Caco-2 (cell line): ENCODE measurements around the gene EBF3. TPM values are rescaled to one million over a fixed set of nuclear protein-coding genes. Genes with fewer than 3 reads are reported as not detected.

Experiments
- BruUV-seq: library from RNA; stranded (reverse); fragments of 400-500 nt; replicated peaks from 2 replicates; lab custom pipeline; 2021; lab: Mats Ljungman, UMichigan
- CTCF ChIA-PET: fragments of 300-600 bp; sonication (Branson Sonifier 250); formaldehyde crosslinking; loops from one replicate; lab custom pipeline; 2022; ENCODE audit warnings: antibody characterized with exemption; lab: Charles Lee
- POLR2A ChIA-PET: fragments of 300-600 bp; sonication (Branson Sonifier 250); formaldehyde crosslinking; loops from one replicate; lab custom pipeline; 2022; ENCODE audit warnings: antibody characterized with exemption; lab: Charles Lee
- DNase-seq, 2 experiments: peaks; one replicate each; pipeline versions ENCODE4 v3.0.0 to v3.0.0-alpha.2; 2020 to 2022
- H3K27me3 ChIP-seq: replicated peaks from 2 replicates; pipeline ENCODE4 v1.6.0; 2011; ENCODE audit warnings: low read length; ENCODE audit not compliant: control insufficient read depth, insufficient read depth
- H3K36me3 ChIP-seq: 2 replicates; pipeline ENCODE4 v1.5.1; 2011; ENCODE audit warnings: low read length; ENCODE audit not compliant: control insufficient read depth, insufficient read depth
- H3K4me1 ChIP-seq: fragments of 250-450 bp; sonication (Bioruptor Pico); 2 replicates; pipeline ENCODE4 v1.5.1; 2020; ENCODE audit warnings: mild to moderate bottlenecking
- H3K4me3 ChIP-seq: 2 replicates; pipeline ENCODE4 v1.5.1; 2011; ENCODE audit warnings: low read depth, mild to moderate bottlenecking, control low read depth, low read length
- H3K9me3 ChIP-seq: fragments of 250-450 bp; sonication (Bioruptor Pico); 2 replicates; pipeline ENCODE4 v1.5.1; 2020; ENCODE audit warnings: mild to moderate bottlenecking, moderate library complexity
- H3K27ac Mint-ChIP-seq: one replicate; pipeline ENCODE4 v1.8.0; 2022; ENCODE audit warnings: mixed read lengths; ENCODE audit not compliant: unreplicated experiment
- H3K27me3 Mint-ChIP-seq: one replicate; pipeline ENCODE4 v1.8.0; 2022; ENCODE audit warnings: mixed read lengths; ENCODE audit not compliant: insufficient read depth, unreplicated experiment
- H3K36me3 Mint-ChIP-seq: one replicate; pipeline ENCODE4 v1.8.0; 2022; ENCODE audit warnings: mild to moderate bottlenecking, mixed read lengths; ENCODE audit not compliant: insufficient read depth, unreplicated experiment
- H3K4me1 Mint-ChIP-seq: one replicate; pipeline ENCODE4 v1.8.0; 2022; ENCODE audit warnings: low read depth, mixed read lengths; ENCODE audit not compliant: unreplicated experiment
- H3K4me3 Mint-ChIP-seq: one replicate; pipeline ENCODE4 v1.8.0; 2022; ENCODE audit warnings: mild to moderate bottlenecking, moderate library complexity, mixed read lengths; ENCODE audit not compliant: unreplicated experiment
- H3K9me3 Mint-ChIP-seq: one replicate; pipeline ENCODE4 v1.8.0; 2022; ENCODE audit warnings: mixed read lengths; ENCODE audit not compliant: unreplicated experiment
- intact Hi-C: fragments of 100-400 bp; cut with micrococcal nuclease; formaldehyde crosslinking; loops from one replicate; pipeline ENCODE4 v1.10.0; 2022; ENCODE audit not compliant: unreplicated experiment
- total RNA-seq: library from RNA; stranded (reverse); gene quantifications from 2 replicates; pipeline ENCODE4 v1.2.3, GENCODE V29; 2022
- TF ChIP-seq, protein P1 (sequence below), 2 experiments: fragments of 200-600 bp in 1 of 2; IDR thresholded peaks; 1 replicate in 1 of 2; 2 replicates in 1 of 2; pipeline versions ENCODE4 v1.5.1 to v1.8.0; 2011 to 2022; ENCODE audit warnings: antibody characterized with exemption in 1 of 2, control low read depth in 1 of 2, inconsistent platforms in 1 of 2, low read depth in 1 of 2, low read length in 1 of 2, mild to moderate bottlenecking in 1 of 2, moderate library complexity in 1 of 2; ENCODE audit not compliant: insufficient read depth in 1 of 2, severe bottlenecking in 1 of 2, unreplicated experiment in 1 of 2

EBF3 gene
- total RNA-seq, 1 experiment from 2014 or later, result 0.79 TPM

DNA sequence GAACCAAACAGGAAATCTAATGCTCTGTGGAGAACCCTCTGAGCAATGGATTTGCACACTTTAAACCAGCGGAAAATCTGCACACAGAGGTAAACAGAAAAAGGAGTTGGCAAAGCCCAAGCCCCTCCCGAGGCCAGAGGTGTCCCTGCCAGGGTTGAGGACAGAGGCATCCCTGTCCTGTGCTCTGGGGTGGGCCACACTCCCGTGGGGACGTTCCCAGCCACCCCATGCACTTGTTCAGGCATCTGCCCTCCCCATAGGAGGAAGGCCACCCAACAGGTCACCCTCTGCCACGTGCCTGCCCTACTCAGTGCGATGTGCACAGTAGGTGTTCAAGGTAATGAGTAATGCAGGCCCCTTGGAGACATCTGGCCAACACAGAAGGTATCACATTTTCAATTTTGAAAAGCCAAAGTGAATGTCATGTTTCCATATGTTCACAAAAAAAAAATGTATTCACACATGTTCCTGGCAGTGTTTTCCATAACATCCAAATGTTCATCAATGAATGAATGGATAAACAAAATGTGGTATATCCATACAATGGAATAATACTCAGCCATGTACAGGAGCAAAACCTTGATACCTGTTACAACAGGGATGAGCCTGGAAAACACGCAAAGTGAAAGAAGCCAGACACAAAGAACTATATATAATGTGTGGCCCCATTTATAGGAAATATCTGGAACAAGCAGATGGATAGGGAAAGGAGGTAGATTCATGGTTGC, 108.1 kb downstream of the EBF3 start:
- ChIA-PET CTCF (no interaction called here), POLR2A (no interaction called here)
- intact Hi-C loops, result no loop called here
- Histone ChIP-seq H3K27me3 (no peaks in the 10 kb centered on the region), H3K9me3 (no peaks in the 10 kb centered on the region), H3K4me3 (no peak overlapping the region), H3K4me1 (peaks cover 8% of the 10 kb centered on the region; the same call in 1 of the 2 replicates), H3K36me3 (no peaks in the 10 kb centered on the region)
- no TSS peak for BruUV-seq
- Mint-ChIP-seq H3K27me3 (peaks cover 9% of the 10 kb centered on the region), H3K36me3 (no peaks in the 10 kb centered on the region), H3K27ac (no peak overlapping the region), H3K9me3 (no peaks in the 10 kb centered on the region), H3K4me3 (no peak overlapping the region), H3K4me1 (peaks cover 9% of the 10 kb centered on the region)
- no peak for DNase-seq
- TF ChIP-seq, protein P1, sequence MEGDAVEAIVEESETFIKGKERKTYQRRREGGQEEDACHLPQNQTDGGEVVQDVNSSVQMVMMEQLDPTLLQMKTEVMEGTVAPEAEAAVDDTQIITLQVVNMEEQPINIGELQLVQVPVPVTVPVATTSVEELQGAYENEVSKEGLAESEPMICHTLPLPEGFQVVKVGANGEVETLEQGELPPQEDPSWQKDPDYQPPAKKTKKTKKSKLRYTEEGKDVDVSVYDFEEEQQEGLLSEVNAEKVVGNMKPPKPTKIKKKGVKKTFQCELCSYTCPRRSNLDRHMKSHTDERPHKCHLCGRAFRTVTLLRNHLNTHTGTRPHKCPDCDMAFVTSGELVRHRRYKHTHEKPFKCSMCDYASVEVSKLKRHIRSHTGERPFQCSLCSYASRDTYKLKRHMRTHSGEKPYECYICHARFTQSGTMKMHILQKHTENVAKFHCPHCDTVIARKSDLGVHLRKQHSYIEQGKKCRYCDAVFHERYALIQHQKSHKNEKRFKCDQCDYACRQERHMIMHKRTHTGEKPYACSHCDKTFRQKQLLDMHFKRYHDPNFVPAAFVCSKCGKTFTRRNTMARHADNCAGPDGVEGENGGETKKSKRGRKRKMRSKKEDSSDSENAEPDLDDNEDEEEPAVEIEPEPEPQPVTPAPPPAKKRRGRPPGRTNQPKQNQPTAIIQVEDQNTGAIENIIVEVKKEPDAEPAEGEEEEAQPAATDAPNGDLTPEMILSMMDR (IDR thresholded peaks at IDR 0.05; ENCODE audit: insufficient read depth in 1 of 2, low read depth in 1 of 2, low read length in 1 of 2, severe bottlenecking in 1 of 2, unreplicated experiment in 1 of 2), result no peak

DNA sequence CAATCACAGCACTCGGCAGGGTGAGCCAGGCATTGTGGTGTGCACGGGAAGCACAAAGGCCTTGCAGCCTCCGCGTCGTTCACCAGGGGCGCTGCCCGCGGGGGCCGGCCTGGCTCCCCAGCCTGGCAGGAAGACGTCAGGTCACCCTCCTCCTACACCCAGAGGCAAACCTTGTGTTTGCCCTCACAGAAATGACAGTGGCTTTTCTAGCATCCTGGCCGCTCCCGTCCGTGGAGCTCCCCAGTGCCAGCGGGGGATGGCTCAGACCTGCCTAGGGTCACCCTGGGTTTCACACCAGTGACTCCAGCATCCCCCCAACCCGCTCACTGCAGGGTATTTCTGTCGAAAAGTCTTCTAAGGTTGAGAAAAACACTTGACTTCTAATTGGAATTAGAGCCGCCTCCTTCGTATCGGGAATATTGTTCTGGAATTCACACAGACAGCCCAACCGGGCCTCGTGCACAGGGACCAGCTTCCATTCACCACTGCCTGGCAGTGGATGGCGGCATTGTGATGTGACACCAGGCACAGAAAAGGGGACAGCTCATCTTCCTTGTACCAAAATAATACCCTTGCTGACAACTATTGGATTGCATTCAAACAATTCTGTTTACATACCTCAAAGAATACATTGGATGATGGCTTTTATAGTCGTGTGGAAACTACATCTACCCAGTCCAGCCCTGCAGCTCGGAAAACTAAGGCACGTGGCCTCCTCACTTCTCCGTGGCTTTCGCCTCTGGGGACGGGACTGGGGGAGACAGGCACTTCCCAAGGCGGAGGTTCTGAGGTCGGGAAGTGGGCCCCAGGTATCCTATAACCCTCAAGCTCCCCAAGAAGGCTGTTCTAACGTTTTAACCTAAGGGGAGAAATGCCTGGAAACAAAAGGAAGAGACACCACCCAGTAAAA, 109.0 kb downstream of the EBF3 start:
- H3K27me3 ChIP-seq, result no peaks in the 10 kb centered on the region
- CTCF ChIA-PET, result interaction anchor here (1.2 kb wide), 1 partner anchor 11 kb away, joined by 3 read pairs; no protein-coding TSS in a partner anchor
- Mint-ChIP-seq H3K4me3 (no peak overlapping the region), H3K27me3 (peaks cover 12% of the 10 kb centered on the region), H3K36me3 (no peaks in the 10 kb centered on the region), H3K9me3 (no peaks in the 10 kb centered on the region), H3K27ac (no peak overlapping the region), H3K4me1 (peaks cover 9% of the 10 kb centered on the region)
- TF ChIP-seq, protein P1 (IDR thresholded peaks at IDR 0.05; ENCODE audit: insufficient read depth in 1 of 2, low read depth in 1 of 2, low read length in 1 of 2, severe bottlenecking in 1 of 2, unreplicated experiment in 1 of 2), result no peak
- POLR2A ChIA-PET, result interaction anchor here (0.5 kb wide), 1 partner anchor 388 kb away, joined by 3 read pairs; no protein-coding TSS in a partner anchor
- no peaks in the 10 kb centered on the region for H3K9me3 ChIP-seq
- DNase-seq, result no peak
- intact Hi-C loops, result no loop called here
- H3K36me3 ChIP-seq, result no peaks in the 10 kb centered on the region
- BruUV-seq, result no TSS peak
- no peak overlapping the region for H3K4me3 ChIP-seq
- H3K4me1 ChIP-seq, result peaks cover 8% of the 10 kb centered on the region; the same call in 1 of the 2 replicates

DNA sequence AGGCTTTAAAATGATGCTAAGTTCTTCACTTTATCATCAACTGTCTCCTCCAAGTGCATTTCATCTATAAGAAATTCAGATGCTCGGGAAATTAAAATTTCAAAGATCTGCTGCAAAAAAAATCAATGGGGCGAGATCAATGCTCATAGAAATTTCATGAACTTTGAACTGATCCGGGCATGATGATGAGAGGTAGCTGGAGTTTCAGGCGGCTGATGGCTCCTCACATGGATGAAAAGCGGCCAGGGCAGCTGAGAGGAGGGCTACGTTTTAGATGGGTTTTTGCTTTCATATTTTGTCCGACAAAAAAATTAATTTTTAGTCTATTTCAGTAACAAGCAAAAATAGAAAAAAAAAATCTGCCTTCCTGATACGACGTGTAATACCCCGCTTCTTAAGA, 109.9 kb downstream of the EBF3 start:
- no peaks in the 10 kb centered on the region for H3K36me3 ChIP-seq
- H3K9me3 ChIP-seq, result no peaks in the 10 kb centered on the region
- POLR2A ChIA-PET, result no interaction called here
- CTCF ChIA-PET, result interaction anchor here (0.6 to 1.2 kb wide), 4 partner anchors 10 to 1314 kb away, joined by 3 to 8 read pairs (median 3); no protein-coding TSS in a partner anchor
- no peak overlapping the region for H3K27ac Mint-ChIP-seq
- no peak overlapping the region for H3K4me3 ChIP-seq
- DNase-seq, result no peak
- H3K36me3 Mint-ChIP-seq, result no peaks in the 10 kb centered on the region
- intact Hi-C loops, result no loop called here
- BruUV-seq, result no TSS peak
- no peaks in the 10 kb centered on the region for H3K9me3 Mint-ChIP-seq
- no peaks in the 10 kb centered on the region for H3K27me3 ChIP-seq
- peaks cover 18% of the 10 kb centered on the region for H3K27me3 Mint-ChIP-seq
- H3K4me1 ChIP-seq, result peaks cover 8% of the 10 kb centered on the region; the same call in 1 of the 2 replicates
- TF ChIP-seq, protein P1 (IDR thresholded peaks at IDR 0.05; ENCODE audit: insufficient read depth in 1 of 2, low read depth in 1 of 2, low read length in 1 of 2, severe bottlenecking in 1 of 2, unreplicated experiment in 1 of 2), result no peak
- H3K4me3 Mint-ChIP-seq, result no peak overlapping the region
- peaks cover 9% of the 10 kb centered on the region for H3K4me1 Mint-ChIP-seq
